Pancreas (tissue), 10 donors: ENCODE data around the gene FRMD4A. TPM values are rescaled to one million over a fixed set of nuclear protein-coding genes. Genes with fewer than 3 reads are reported as not detected.

Experiments
- ATAC-seq, 4 donors: fragments of 200-7000 bp; cut with Tn5 transposase; one replicate each; pipeline versions ENCODE4 v1.8.0 to v1.9.1; 2020; ENCODE audit warnings: mild to moderate bottlenecking in 4 of 4, moderate library complexity in 4 of 4
- DNase-seq, 6 donors: peaks; one replicate each; pipeline ENCODE4 v3.0.0-alpha.2; 2020
- FAIRE-seq: peaks from 2 replicates; lab custom pipeline; 2012; peaks lifted over from hg19 to GRCh38; lab: Jason Lieb, UNC
- H3K27ac ChIP-seq, 4 donors: fragments of 200-600 bp; sonication (generic); 1 replicate in 3 of 4; 2 replicates in 1 of 4; pipeline versions ENCODE4 v1.5.0 to v1.8.0; 2020
- H3K27me3 ChIP-seq, 4 donors: fragments of 200-600 bp; one replicate each; pipeline ENCODE4 v1.8.0; 2021
- H3K36me3 ChIP-seq, 3 donors: fragments of 200-600 bp; sonication (generic) in 1 of 3; one replicate each; pipeline versions ENCODE4 v1.5.0 to v1.8.0; 2020 to 2021
- H3K4me1 ChIP-seq, 3 donors: fragments of 200-600 bp; one replicate each; pipeline ENCODE4 v1.8.0; 2021
- H3K4me3 ChIP-seq, 4 donors: fragments of 200-600 bp; sonication (generic) in 2 of 4; one replicate each; pipeline versions ENCODE4 v1.5.0 to v1.8.0; 2020 to 2021
- H3K9me3 ChIP-seq, 4 donors: fragments of 200-600 bp; one replicate each; pipeline ENCODE4 v1.8.0; 2021
- WGBS, 2 donors: extraction: QIAGEN DNeasy Blood & Tissue Kit; methylation state at CpG; one replicate each; pipeline ENCODE4 v1.1.7; 2013; 5-methylcytosine and 5-hydroxymethylcytosine counted together
- intact Hi-C, 3 donors: fragments of 100-400 bp; cut with DNase I; formaldehyde crosslinking; loops; one replicate each; pipeline versions ENCODE4 v1.11.1 to v1.14.2; 2022
- polyA plus RNA-seq, 2 donors: library from polyadenylated mRNA; stranded (reverse); fragments of 200-250 nt; gene quantifications; one replicate each; pipeline ENCODE4 v1.2.3, GENCODE V29; 2013
- total RNA-seq, 6 donors: library from RNA; stranded (reverse); fragmentation: NEBNext Ultra II Directional in 4 of 6; extraction: Animal tissue kit (Norgen Biotek cat#: 25700) in 4 of 6; gene quantifications; one replicate each; pipeline versions ENCODE4 v1.2.1 to v1.2.4, GENCODE V29; 2021 to 2023
- TF ChIP-seq, protein P1 (sequence below), 4 donors: fragments of 200-600 bp; sonication (generic) in 3 of 4; IDR thresholded peaks; one replicate each; pipeline versions ENCODE4 v1.5.0 to v1.8.0; 2021; ENCODE audit warnings: antibody characterized with exemption in 4 of 4
- donor health status: healthy with polysubstance abuse.
- donor health status: DM: no; HTN: no; CAD: no; lungs with moderate emphysema.
- donor health status: DM: no; HTN: no; CAD: no.
- donor health status: control.
- donor health status: control.
- donor health status: Bipolar disorder and iron deficiency.
- donor health status: DM: yes; HTN: yes; CAD: no.
- donor health status: DM: no; HTN: no; CAD: no.
- donor health status: DM: no; HTN: no; CAD: no.
- donor health status: DM: yes; HTN: yes; CAD: no.

FRMD4A gene
- total and polyA plus RNA-seq, 8 donors: 13.5 to 27.5 (median 18.7) TPM

GRCh38 chr10:14311206-14311957, 19.3 kb downstream of the FRMD4A start:
- FAIRE-seq (no peak), DNase-seq (no peak), ATAC-seq (no peak)
- Histone ChIP-seq H3K9me3 (no peaks in the 10 kb centered on the region), H3K27ac (no peak overlapping the region), H3K36me3 (no peaks in the 10 kb centered on the region), H3K27me3 (no peaks in the 10 kb centered on the region), H3K4me3 (no peak overlapping the region), H3K4me1 (no peaks in the 10 kb centered on the region)
- WGBS, 2 donors: 90 to 91% methylated on average over 6 of the region's 6 CpGs
- intact Hi-C loops: no loop called here
- TF ChIP-seq, protein P1, sequence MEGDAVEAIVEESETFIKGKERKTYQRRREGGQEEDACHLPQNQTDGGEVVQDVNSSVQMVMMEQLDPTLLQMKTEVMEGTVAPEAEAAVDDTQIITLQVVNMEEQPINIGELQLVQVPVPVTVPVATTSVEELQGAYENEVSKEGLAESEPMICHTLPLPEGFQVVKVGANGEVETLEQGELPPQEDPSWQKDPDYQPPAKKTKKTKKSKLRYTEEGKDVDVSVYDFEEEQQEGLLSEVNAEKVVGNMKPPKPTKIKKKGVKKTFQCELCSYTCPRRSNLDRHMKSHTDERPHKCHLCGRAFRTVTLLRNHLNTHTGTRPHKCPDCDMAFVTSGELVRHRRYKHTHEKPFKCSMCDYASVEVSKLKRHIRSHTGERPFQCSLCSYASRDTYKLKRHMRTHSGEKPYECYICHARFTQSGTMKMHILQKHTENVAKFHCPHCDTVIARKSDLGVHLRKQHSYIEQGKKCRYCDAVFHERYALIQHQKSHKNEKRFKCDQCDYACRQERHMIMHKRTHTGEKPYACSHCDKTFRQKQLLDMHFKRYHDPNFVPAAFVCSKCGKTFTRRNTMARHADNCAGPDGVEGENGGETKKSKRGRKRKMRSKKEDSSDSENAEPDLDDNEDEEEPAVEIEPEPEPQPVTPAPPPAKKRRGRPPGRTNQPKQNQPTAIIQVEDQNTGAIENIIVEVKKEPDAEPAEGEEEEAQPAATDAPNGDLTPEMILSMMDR (IDR thresholded peaks at IDR 0.05): no peak

DNA sequence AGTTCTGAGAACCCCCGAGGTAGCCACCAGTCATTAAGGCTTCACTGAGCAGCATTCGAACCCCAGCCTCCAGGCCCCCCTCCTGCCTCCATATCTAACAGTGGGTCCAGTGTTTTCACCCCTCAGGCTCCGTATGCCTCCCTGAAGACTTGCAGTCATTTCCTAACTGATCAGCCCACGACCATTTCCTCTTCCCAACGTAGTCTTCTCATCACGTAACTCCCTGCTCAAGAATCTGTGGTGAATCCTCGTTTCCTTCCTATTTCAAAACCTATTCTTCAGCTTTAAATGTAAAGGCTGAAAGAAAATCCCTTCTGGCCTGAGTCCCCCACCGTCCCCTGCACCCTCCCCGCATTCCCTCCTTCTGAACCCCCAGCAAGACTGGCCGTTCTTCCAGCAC, 21.1 kb downstream of the FRMD4A start:
- intact Hi-C loops: no loop called here
- Histone ChIP-seq H3K27ac (no peak overlapping the region), H3K4me3 (no peak overlapping the region), H3K36me3 (no peaks in the 10 kb centered on the region), H3K9me3 (no peaks in the 10 kb centered on the region), H3K4me1 (no peaks in the 10 kb centered on the region), H3K27me3 (no peaks in the 10 kb centered on the region)
- 87 to 89% methylated on average over 10 of the region's 10 CpGs for WGBS, 2 donors
- ATAC-seq: no peak
- no peak for FAIRE-seq
- TF ChIP-seq, protein P1 (IDR thresholded peaks at IDR 0.05): no peak
- DNase-seq: no peak

DNA sequence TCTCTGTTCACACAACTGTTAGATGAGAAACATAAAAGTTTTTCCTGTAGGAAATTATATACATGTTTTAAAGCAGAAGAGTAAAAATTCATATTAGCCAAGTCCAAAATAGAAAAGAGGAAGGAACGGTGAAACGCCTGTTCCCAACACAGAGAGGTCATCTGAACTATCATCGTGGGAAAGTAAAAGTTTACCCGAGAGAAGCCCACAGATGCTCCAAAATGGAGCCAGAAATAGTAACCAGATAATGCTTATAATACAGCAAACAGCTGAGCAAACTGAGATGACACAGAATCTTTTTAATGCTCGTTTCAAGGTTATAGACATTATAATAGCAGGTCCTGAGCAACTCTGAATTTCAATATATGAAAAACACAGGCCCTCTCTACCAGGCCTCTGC, 24.5 kb downstream of the FRMD4A start:
- Histone ChIP-seq H3K27ac (no peak overlapping the region), H3K4me1 (peaks cover 0 to 5% (median 0%) of the 10 kb centered on the region in 3 donors), H3K27me3 (no peaks in the 10 kb centered on the region), H3K9me3 (no peaks in the 10 kb centered on the region), H3K4me3 (no peak overlapping the region), H3K36me3 (no peaks in the 10 kb centered on the region)
- DNase-seq (peak in 1 of 6 donors; percentile 23), ATAC-seq (peak; percentile 31 to 80 (median 52)), FAIRE-seq (no peak)
- intact Hi-C loops: no loop called here
- TF ChIP-seq, protein P1 (IDR thresholded peaks at IDR 0.05): no peak
- WGBS, 2 donors: 19 to 31% methylated on average over 5 of the region's 5 CpGs

GRCh38 chr10:14304046-14304445, 26.7 kb downstream of the FRMD4A start:
- Histone ChIP-seq H3K4me1 (peaks cover 0 to 5% (median 0%) of the 10 kb centered on the region in 3 donors), H3K27ac (no peak overlapping the region), H3K36me3 (no peaks in the 10 kb centered on the region), H3K4me3 (no peak overlapping the region), H3K27me3 (no peaks in the 10 kb centered on the region), H3K9me3 (no peaks in the 10 kb centered on the region)
- peak; percentile 11 to 69 (median 56) for ATAC-seq
- WGBS, 2 donors: 32 to 37% methylated on average over 5 of the region's 5 CpGs
- intact Hi-C loops: no loop called here
- FAIRE-seq: no peak
- peak in 1 of 6 donors; percentile 27 for DNase-seq
- TF ChIP-seq, protein P1 (IDR thresholded peaks at IDR 0.05): no peak

DNA sequence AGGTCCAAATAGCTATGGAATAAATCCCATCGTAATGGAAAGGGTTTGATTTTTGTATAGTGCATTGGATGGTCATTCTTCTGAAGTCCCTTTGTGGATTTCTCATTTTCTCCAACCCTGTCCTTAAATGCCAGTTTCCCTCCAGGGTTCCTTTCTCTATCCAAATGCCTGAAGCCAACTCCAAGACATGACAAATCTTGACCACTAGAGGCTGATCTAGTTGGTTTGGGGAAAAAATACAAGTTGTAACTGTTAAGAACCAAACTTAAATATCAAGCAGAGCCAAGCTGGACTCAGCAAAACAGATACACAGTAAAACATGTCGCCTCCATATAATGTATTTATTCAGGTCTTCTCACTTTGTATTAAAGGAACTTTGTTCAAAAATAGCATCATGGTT, 28.7 kb downstream of the FRMD4A start:
- intact Hi-C loops: no loop called here
- 58 to 64% methylated on average over 2 of the region's 2 CpGs for WGBS, 2 donors
- H3K27me3 ChIP-seq: no peaks in the 10 kb centered on the region
- DNase-seq: no peak
- no peak for ATAC-seq
- H3K36me3 ChIP-seq: no peaks in the 10 kb centered on the region
- peaks cover 0 to 5% (median 0%) of the 10 kb centered on the region in 3 donors for H3K4me1 ChIP-seq
- TF ChIP-seq, protein P1 (IDR thresholded peaks at IDR 0.05): peak in 1 of 4 donors; percentile 11
- no peaks in the 10 kb centered on the region for H3K9me3 ChIP-seq
- no peak overlapping the region for H3K4me3 ChIP-seq
- no peak overlapping the region for H3K27ac ChIP-seq
- no peak for FAIRE-seq
